ENCODE data around the gene AUTS2.

GRCh38 chr7:70408891-70409290 is 810.6 kb downstream of the AUTS2 start:
- TF ChIP-seq CTCF (IDR thresholded peaks at IDR 0.05; ENCODE audit: low read length) (no peak), EZH2 (IDR thresholded peaks at IDR 0.05; ENCODE audit: borderline replicate concordance, low read length) (no peak)

All from OCI-LY1 (cell line).